Activated CD4-positive, alpha-beta T cell treated with anti-CD3 and anti-CD28 coated beads, Interleukin-2, amount 50 U/mL, for 16 hours (primary cell): ENCODE data around the gene TENM4.
A peak's percentile ranks its signal among the peaks of the same experiment; 100 is the strongest.

Experiments used
- DNase-seq: peaks from one replicate; pipeline ENCODE4 v3.0.0-alpha.2; 2020

TENM4 gene

GRCh38 chr11:78666675-78667160 lies 774.1 kb downstream of the TENM4 start:
- DNase-seq = no peak

GRCh38 chr11:78664636-78665035 lies 776.2 kb downstream of the TENM4 start:
- DNase-seq = no peak

- no peak for DNase-seq
Observed at GRCh38 chr11:78662811-78663210, 778.0 kb downstream of the TENM4 start.

- DNase-seq = no peak
Observed at GRCh38 chr11:78660471-78660870, 780.4 kb downstream of the TENM4 start.

GRCh38 chr11:78659326-78660270 lies 781.2 kb downstream of the TENM4 start:
- no peak for DNase-seq

GRCh38 chr11:78657968-78658839 lies 782.6 kb downstream of the TENM4 start:
- DNase-seq = no peak

GRCh38 chr11:78657441-78657840 lies 783.4 kb downstream of the TENM4 start:
- no peak for DNase-seq

- DNase-seq = no peak
Observed at GRCh38 chr11:78656984-78657383, 783.8 kb downstream of the TENM4 start.

GRCh38 chr11:78656327-78656726 lies 784.5 kb downstream of the TENM4 start:
- DNase-seq = no peak

- DNase-seq = no peak
Observed at GRCh38 chr11:78655561-78655960, 785.3 kb downstream of the TENM4 start.

GRCh38 chr11:78654866-78655265 lies 786.0 kb downstream of the TENM4 start:
- no peak for DNase-seq

GRCh38 chr11:78654071-78654470 lies 786.8 kb downstream of the TENM4 start:
- no peak for DNase-seq

- DNase-seq = no peak
Observed at GRCh38 chr11:78653294-78653909, 787.4 kb downstream of the TENM4 start.

GRCh38 chr11:78652843-78653239 lies 788.0 kb downstream of the TENM4 start:
- no peak for DNase-seq

GRCh38 chr11:78651923-78652842 lies 788.6 kb downstream of the TENM4 start:
- peak; percentile 6 for DNase-seq

GRCh38 chr11:78651136-78651775 lies 789.6 kb downstream of the TENM4 start:
- no peak for DNase-seq

- no peak for DNase-seq
Observed at GRCh38 chr11:78649361-78650215, 791.2 kb downstream of the TENM4 start.

- no peak for DNase-seq
Observed at GRCh38 chr11:78647986-78648875, 792.6 kb downstream of the TENM4 start.

GRCh38 chr11:78647266-78647915 lies 793.4 kb downstream of the TENM4 start:
- no peak for DNase-seq
